ENCODE data around the gene ADAD1.
"Not testable (repeated sequence)": the region's sequence is repeated elsewhere in the genome, so short reads cannot be mapped to it uniquely, and the experiment has no call there.

The ADAD1 gene

DNA sequence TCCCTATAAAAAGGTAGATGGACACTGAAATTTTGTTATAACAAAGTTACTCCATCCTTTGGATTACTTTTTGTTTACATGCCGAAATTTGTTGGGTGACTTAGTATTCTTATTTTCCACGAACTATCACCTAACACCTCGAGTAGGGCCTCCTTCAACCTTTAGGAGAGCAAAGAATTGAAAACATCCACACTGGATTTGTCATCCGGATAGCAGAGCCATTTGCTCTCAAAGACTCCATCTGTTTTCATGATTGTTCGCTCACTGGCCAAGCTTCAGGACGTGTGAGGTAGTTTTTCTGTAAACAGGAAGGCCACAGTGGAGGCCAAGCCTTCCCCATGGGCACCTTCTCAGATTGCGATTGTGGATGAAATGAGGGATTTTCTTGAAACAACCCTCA is at the start of gene ADAD1:
ADAD1 (plus strand) TSS at position 301 of the 400 bp plus-strand sequence. CDS start 1,059 bp downstream, outside the sequence.
- no peak for DNase-seq

DNA sequence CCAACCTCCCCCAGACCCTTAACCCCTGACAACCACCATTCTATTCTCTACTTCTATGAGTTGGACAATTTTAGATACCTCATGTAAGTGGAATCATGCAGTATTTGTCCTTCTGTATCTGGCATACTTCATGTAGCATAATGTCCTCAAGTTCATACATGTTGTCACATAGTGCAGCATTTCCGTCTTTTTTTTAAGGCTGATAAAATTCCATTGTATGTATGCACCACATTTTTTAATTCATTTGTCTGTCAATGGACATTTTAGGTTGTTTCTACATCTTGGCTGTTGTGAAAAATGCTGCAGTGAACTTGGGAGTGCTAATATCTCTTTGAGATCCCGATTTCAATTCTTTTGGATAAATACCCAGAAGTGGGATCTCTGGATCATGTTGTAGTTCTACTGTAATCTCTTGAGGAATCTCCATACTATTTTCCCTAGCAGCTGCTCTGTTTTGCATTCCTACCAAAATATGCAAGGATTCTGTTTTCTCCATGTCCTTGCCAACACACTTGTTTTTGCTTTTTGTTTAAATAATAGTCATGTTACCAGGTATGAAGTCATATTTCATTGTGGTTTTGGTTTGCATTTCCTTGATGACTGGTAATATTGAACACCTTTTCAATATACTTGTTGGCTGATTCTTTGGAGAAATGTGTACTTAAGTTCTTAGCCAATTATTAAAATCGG is 48.8 kb upstream of the ADAD1 start:
- DNase-seq = no peak

GRCh38 chr4:122331195-122331594 is 47.6 kb upstream of the ADAD1 start:
- no peak for DNase-seq

DNA sequence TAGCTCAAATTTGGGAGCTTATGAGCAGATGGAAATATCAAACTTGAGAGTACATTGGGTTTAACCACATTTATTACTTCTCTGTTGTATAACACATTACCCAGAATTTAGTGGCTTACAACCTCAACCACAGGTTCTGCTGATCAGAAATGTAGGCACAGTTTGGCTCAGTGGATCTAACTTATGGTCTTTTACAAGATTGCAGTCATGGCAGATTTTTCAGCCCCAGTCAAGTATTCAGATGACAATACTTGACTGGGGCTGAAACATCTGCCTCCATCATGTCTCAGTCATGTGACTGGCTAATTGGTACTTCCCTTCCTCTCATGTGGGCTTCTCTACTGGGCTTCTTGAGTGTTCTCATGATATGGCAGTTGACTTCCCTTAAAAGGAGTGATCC is 44.0 kb upstream of the ADAD1 start:
- DNase-seq = no peak

GRCh38 chr4:122341886-122342285 is 36.9 kb upstream of the ADAD1 start:
- DNase-seq = no peak

- DNase-seq = no peak
Measured at GRCh38 chr4:122346036-122346435, 32.8 kb upstream of the ADAD1 start.

GRCh38 chr4:122346503-122346902 is 32.3 kb upstream of the ADAD1 start:
- no peak for DNase-seq

GRCh38 chr4:122356317-122356808 is 22.4 kb upstream of the ADAD1 start:
- DNase-seq = no peak

GRCh38 chr4:122360754-122361153 is 18.1 kb upstream of the ADAD1 start:
- DNase-seq = no peak

GRCh38 chr4:122364700-122365404 is 14.0 kb upstream of the ADAD1 start:
- DNase-seq = peak; percentile 7

DNA sequence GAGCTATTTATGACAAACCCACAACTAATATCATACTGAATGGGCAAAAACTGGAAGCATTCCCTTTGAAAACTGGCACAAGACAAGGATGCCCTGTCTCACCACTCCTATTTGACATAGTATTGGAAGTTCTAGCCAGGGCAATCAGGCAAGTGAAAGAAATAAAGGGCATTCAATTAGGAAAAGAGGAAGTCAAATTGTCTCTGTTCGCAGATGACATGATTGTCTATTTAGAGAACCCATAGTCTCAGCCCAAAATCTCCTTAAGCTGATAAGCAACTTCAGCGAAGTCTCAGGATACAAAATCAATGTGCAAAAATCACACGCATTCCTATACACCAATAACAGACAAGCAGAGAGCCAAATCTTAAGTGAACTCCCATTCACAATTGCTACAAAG is 10.0 kb upstream of the ADAD1 start:
- not testable (repeated sequence) for DNase-seq

DNA sequence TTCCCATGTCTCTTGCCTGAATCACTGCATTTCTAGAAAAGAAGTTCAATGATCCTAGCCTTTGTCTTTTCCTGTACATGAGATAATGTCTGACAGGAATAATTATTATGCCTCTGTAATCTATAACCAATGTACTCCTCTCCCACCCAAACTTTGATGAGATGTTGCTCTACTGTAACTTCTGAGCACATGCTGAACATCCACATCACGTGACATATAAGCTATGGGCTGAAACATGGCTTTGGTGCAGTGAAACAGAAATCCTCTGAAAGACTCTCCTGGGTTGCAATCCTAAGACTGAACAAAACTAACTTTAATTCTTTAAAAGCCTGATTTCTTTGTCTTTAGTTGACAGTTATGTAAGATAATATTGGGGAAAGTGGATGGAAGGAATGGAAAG is 1.5 kb upstream of the ADAD1 start:
- no peak for DNase-seq

- DNase-seq = no peak
Measured at GRCh38 chr4:122379239-122379638, 428 bp downstream of the ADAD1 start.

- no peak for DNase-seq
Measured at GRCh38 chr4:122383341-122383740, 4.5 kb downstream of the ADAD1 start.

GRCh38 chr4:122384245-122384644 is 5.4 kb downstream of the ADAD1 start:
- no peak for DNase-seq

GRCh38 chr4:122393276-122393675 is 14.5 kb downstream of the ADAD1 start:
- DNase-seq = no peak

GRCh38 chr4:122403861-122404260 is 25.1 kb downstream of the ADAD1 start:
- no peak for DNase-seq

GRCh38 chr4:122412547-122412946 is 33.7 kb downstream of the ADAD1 start:
- DNase-seq = peak; percentile 19

DNA sequence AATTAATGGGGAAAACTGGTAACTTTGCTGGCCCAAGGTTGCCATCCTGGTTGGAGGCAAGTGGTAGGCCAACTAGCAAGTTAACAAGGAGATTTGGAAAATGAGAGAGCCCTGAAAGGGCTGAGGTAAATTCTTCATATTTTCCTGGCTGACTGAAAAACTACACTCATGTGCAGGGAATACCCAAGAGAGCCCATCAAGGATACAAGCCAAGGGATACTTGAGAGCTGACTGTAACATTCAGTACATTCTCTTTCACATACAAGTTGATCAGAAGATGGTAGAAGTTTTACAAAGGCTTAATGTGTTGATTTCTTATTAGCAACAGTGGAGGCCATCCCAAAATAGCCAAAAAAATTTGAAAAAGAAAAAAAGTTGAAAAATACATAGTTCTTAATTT is 44.4 kb downstream of the ADAD1 start:
- DNase-seq = no peak

DNA sequence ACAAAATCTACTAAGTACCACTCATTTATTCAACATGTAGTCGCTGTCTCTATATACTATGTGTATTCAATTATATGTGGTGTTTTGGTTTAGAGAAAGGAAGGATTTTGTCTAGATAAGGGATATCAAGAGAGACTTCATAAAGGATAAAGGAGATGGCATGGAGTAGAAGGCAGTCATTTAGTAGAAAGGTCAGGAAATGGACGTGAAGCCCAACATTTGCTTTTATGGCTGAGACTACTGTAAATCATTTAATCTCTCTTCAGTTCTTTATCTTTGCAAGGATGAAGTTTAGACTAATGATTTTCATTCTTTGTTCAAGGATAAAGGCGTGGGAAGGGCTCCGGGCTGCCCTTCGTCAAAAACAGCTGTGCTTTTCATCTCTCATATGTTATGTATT is 52.5 kb downstream of the ADAD1 start:
- no peak for DNase-seq

DNA sequence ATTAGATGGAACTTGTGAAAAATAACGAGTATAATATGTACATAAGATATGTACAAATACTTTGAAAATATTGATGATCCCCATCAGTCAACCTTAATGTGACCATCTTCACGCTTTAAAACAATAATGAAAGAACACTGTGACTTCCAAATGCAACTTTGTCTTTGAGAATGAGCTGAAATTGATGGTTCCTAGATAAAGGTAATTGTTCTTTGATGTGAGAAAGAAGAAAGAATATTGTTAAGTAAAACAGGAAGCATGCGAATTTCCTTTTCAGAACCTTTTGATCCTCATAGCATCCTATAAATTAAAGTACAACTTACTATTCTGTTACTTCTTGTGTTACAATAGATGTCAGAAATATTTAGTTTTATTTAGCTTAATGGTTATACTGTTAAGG is 55.5 kb downstream of the ADAD1 start:
- DNase-seq = no peak

GRCh38 chr4:122450847-122451246 is 72.0 kb downstream of the ADAD1 start:
- peak; percentile 38 for DNase-seq

DNA sequence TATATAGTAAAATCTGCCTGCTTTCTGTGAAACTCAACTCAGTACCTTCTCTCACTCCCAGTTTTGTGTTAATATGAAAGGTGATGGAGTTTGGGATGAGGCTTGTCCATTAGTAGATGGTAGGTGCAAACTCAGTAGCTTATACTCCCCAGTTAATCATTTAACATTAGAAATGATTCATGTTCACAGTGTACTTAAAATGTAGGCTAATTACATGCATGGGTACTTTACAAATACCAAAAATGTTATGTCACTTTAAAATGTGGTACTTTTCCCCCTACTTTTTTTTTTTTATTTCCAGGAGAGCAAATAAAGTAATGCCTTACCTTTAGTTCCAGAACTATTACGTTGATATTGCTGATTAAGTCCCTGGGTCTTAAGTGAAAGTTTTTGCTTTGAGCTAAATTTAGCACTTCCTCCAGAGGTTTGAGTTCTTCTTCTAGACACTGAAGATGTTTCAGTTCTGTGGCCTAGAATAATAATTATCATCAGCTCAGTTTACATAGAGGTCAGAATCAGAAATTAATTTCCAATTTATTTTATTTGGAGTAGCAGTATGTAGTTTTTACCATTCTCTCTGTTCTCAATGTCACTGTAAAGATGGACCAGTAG is 74.7 kb downstream of the ADAD1 start:
- DNase-seq = peak; percentile 8

Data from activated CD4-positive, alpha-beta T cell treated with anti-CD3 and anti-CD28 coated beads, Interleukin-10, Interleukin-2, amounts not matched to agents 100 ng/mL and 50 ng/mL, durations not matched to agents 16 hours and 8 hours (primary cell).